ENCODE results near the gene RLN3.

GRCh38 chr19:13984875-13985741, 42.8 kb upstream of the RLN3 start:
- TF ChIP-seq YY1 (IDR thresholded peaks at IDR 0.05; ENCODE audit: insufficient read depth, insufficient read length) (no peak), ZNF274 (IDR thresholded peaks at IDR 0.05; ENCODE audit: low read depth, low read length) (no peak)
